GM12891 (cell line): ENCODE measurements around the gene ZNF697. TPM values are rescaled to one million over a fixed set of nuclear protein-coding genes. Genes with fewer than 3 reads are reported as not detected.
A peak's percentile ranks its signal among the peaks of the same experiment; 100 is the strongest.
"Not testable (repeated sequence)": the region's sequence is repeated elsewhere in the genome, so short reads cannot be mapped to it uniquely, and the experiment has no call there.

Experiments used
- DNase-seq: peaks from one replicate; pipeline ENCODE4 v3.0.0; 2011; ENCODE audit warnings: low spot score; ENCODE audit not compliant: insufficient read length
- FAIRE-seq: peaks from 2 replicates; lab custom pipeline; 2011; peaks lifted over from hg19 to GRCh38; lab: Jason Lieb, UNC
- PAX5 ChIP-seq: IDR thresholded peaks from 2 replicates; pipeline ENCODE4 v1.6.1; 2011; ENCODE audit warnings: low read length, moderate library complexity, mild to moderate bottlenecking; ENCODE audit not compliant: insufficient read depth, severe bottlenecking
- POLR2A ChIP-seq: IDR thresholded peaks from 2 replicates; pipeline ENCODE4 v1.6.1; 2011; ENCODE audit warnings: low read depth, low read length, control low read depth
- POLR2AphosphoS5 ChIP-seq: IDR thresholded peaks from 2 replicates; pipeline ENCODE4 v1.6.1; 2011; ENCODE audit warnings: low read depth, low read length, control low read depth
- POU2F2 ChIP-seq: IDR thresholded peaks from 2 replicates; pipeline ENCODE4 v1.6.1; 2011; ENCODE audit warnings: low read depth, mild to moderate bottlenecking, control low read depth, low read length, moderate library complexity
- SPI1 ChIP-seq: IDR thresholded peaks from 2 replicates; pipeline ENCODE4 v1.6.1; 2011; ENCODE audit warnings: low read depth, low read length, control low read depth
- TAF1 ChIP-seq: IDR thresholded peaks from 2 replicates; pipeline ENCODE4 v1.6.1; 2011; ENCODE audit warnings: low read depth, low read length, control low read depth
- polyA plus RNA-seq: library from polyadenylated mRNA; unstranded; fragments of >200 nt; gene quantifications from one replicate; pipeline ENCODE4 v1.2.1, GENCODE V29; 2012; ENCODE audit warnings: low read depth, missing spikeins, inconsistent platforms; ENCODE audit not compliant: missing spikeins

The ZNF697 gene
- polyA plus RNA-seq: 0.33 TPM

- TF ChIP-seq TAF1 (no peak), POLR2AphosphoS5 (no peak), POU2F2 (no peak), SPI1 (no peak), PAX5 (no peak), POLR2A (no peak)
- no peak for FAIRE-seq
- peak; percentile 64 for DNase-seq
These were observed at the start of gene ZNF697 for GRCh38 chr1:119647734-119648619. ZNF697 (minus strand) TSS chr1:119648266; CDS start chr1:119626100, 22,166 bp downstream.

- DNase-seq (no peak), FAIRE-seq (no peak)
- TF ChIP-seq POU2F2: no peak
- TF ChIP-seq SPI1: no peak
- TF ChIP-seq TAF1: no peak
- TF ChIP-seq POLR2A: no peak
- TF ChIP-seq POLR2AphosphoS5: no peak
- TF ChIP-seq PAX5: no peak
These were observed 49.5 kb upstream of the ZNF697 start for GRCh38 chr1:119697598-119697997.

GRCh38 chr1:119696863-119697262 lies 48.8 kb upstream of the ZNF697 start:
- not testable (repeated sequence) for DNase-seq, FAIRE-seq

GRCh38 chr1:119689511-119689910 lies 41.4 kb upstream of the ZNF697 start:
- no peak for DNase-seq
- FAIRE-seq: no peak
- TF ChIP-seq SPI1: no peak
- no peak for TF ChIP-seq POLR2AphosphoS5
- TF ChIP-seq POU2F2: no peak
- no peak for TF ChIP-seq TAF1
- no peak for TF ChIP-seq POLR2A
- no peak for TF ChIP-seq PAX5

GRCh38 chr1:119688810-119689209 lies 40.7 kb upstream of the ZNF697 start:
- DNase-seq: no peak
- TF ChIP-seq SPI1: no peak
- TF ChIP-seq PAX5: no peak
- TF ChIP-seq POLR2AphosphoS5: no peak
- no peak for TF ChIP-seq POU2F2
- TF ChIP-seq TAF1: no peak
- no peak for TF ChIP-seq POLR2A
- no peak for FAIRE-seq

- FAIRE-seq (no peak), DNase-seq (no peak)
- TF ChIP-seq SPI1: no peak
- no peak for TF ChIP-seq POLR2AphosphoS5
- no peak for TF ChIP-seq TAF1
- TF ChIP-seq POLR2A: no peak
- no peak for TF ChIP-seq PAX5
- TF ChIP-seq POU2F2: no peak
These were observed 39.5 kb upstream of the ZNF697 start for GRCh38 chr1:119687434-119688079.

- DNase-seq: no peak
- no peak for FAIRE-seq
- TF ChIP-seq SPI1 (no peak), POLR2A (no peak), PAX5 (no peak), POU2F2 (no peak)
These were observed 38.6 kb upstream of the ZNF697 start for GRCh38 chr1:119686661-119687060.

GRCh38 chr1:119683893-119684292 lies 35.8 kb upstream of the ZNF697 start:
- TF ChIP-seq TAF1: no peak
- no peak for TF ChIP-seq POLR2AphosphoS5
- TF ChIP-seq POU2F2: no peak
- no peak for TF ChIP-seq POLR2A
- no peak for TF ChIP-seq PAX5
- no peak for TF ChIP-seq SPI1
- FAIRE-seq (no peak), DNase-seq (no peak)

GRCh38 chr1:119682141-119682540 lies 34.1 kb upstream of the ZNF697 start:
- TF ChIP-seq SPI1: no peak
- no peak for TF ChIP-seq TAF1
- TF ChIP-seq PAX5: no peak
- TF ChIP-seq POLR2AphosphoS5: no peak
- TF ChIP-seq POU2F2: no peak
- no peak for TF ChIP-seq POLR2A
- DNase-seq (no peak), FAIRE-seq (no peak)

- TF ChIP-seq POLR2A: no peak
- FAIRE-seq (no peak), DNase-seq (no peak)
These were observed 33.5 kb upstream of the ZNF697 start for GRCh38 chr1:119681560-119681959.

GRCh38 chr1:119680723-119681122 lies 32.7 kb upstream of the ZNF697 start:
- FAIRE-seq (no peak), DNase-seq (no peak)
- no peak for TF ChIP-seq SPI1
